AG08395 (cell line): ENCODE results near the gene MSMO1.
A peak's percentile ranks its signal among the peaks of the same experiment; 100 is the strongest.
"Not testable (repeated sequence)": the region's sequence is repeated elsewhere in the genome, so short reads cannot be mapped to it uniquely, and the experiment has no call there.

ENCODE experiments used
- DNase-seq: peaks from one replicate; pipeline ENCODE4 v3.0.0; 2012; ENCODE audit warnings: mixed read lengths, low spot score

MSMO1 gene

GRCh38 chr4:165327211-165328100 lies at the start of gene MSMO1:
MSMO1 (plus strand) TSS chr4:165327669; CDS start chr4:165333371, 5,702 bp downstream.
- DNase-seq, result peak; percentile 98

- DNase-seq, result not testable (repeated sequence)
Observed at GRCh38 chr4:165279531-165279930, 47.9 kb upstream of the MSMO1 start.

- not testable (repeated sequence) for DNase-seq
Observed at GRCh38 chr4:165284697-165285096, 42.8 kb upstream of the MSMO1 start.

- not testable (repeated sequence) for DNase-seq
Observed at GRCh38 chr4:165286619-165287340, 40.7 kb upstream of the MSMO1 start.

- DNase-seq, result no peak
Observed at GRCh38 chr4:165288226-165288625, 39.2 kb upstream of the MSMO1 start.

GRCh38 chr4:165288639-165289422 lies 38.6 kb upstream of the MSMO1 start:
- DNase-seq, result peak; percentile 25

- DNase-seq, result no peak
Observed at GRCh38 chr4:165289423-165289785, 38.1 kb upstream of the MSMO1 start.

GRCh38 chr4:165293061-165293460 lies 34.4 kb upstream of the MSMO1 start:
- no peak for DNase-seq

GRCh38 chr4:165293927-165294649 lies 33.4 kb upstream of the MSMO1 start:
- no peak for DNase-seq

GRCh38 chr4:165294907-165295306 lies 32.6 kb upstream of the MSMO1 start:
- DNase-seq, result no peak

- DNase-seq, result no peak
Observed at GRCh38 chr4:165297626-165298025, 29.8 kb upstream of the MSMO1 start.

- DNase-seq, result no peak
Observed at GRCh38 chr4:165299399-165300060, 27.9 kb upstream of the MSMO1 start.

- peak; percentile 23 for DNase-seq
Observed at GRCh38 chr4:165301833-165302232, 25.6 kb upstream of the MSMO1 start.

- DNase-seq, result no peak
Observed at GRCh38 chr4:165302658-165303057, 24.8 kb upstream of the MSMO1 start.

GRCh38 chr4:165308166-165308565 lies 19.3 kb upstream of the MSMO1 start:
- DNase-seq, result no peak

GRCh38 chr4:165308606-165309005 lies 18.9 kb upstream of the MSMO1 start:
- DNase-seq, result peak; percentile 25

- no peak for DNase-seq
Observed at GRCh38 chr4:165309456-165309855, 18.0 kb upstream of the MSMO1 start.

- DNase-seq, result peak; percentile 22
Observed at GRCh38 chr4:165312506-165312905, 15.0 kb upstream of the MSMO1 start.

GRCh38 chr4:165319030-165319429 lies 8.4 kb upstream of the MSMO1 start:
- DNase-seq, result no peak

- no peak for DNase-seq
Observed at GRCh38 chr4:165319509-165319908, 8.0 kb upstream of the MSMO1 start.

GRCh38 chr4:165324236-165324917 lies 3.1 kb upstream of the MSMO1 start:
- DNase-seq, result no peak
